Measurements from ENCODE around the gene CLCA2.
A peak's percentile ranks its signal among the peaks of the same experiment; 100 is the strongest.

CLCA2 gene

GRCh38 chr1:86449103-86449502 lies 25.1 kb downstream of the CLCA2 start:
- Mint-ChIP-seq H3K4me1 (peaks cover 8% of the 10 kb centered on the region), H3K27me3 (no peaks in the 10 kb centered on the region), H3K9me3 (no peaks in the 10 kb centered on the region), H3K27ac (no peak overlapping the region), H3K36me3 (no peaks in the 10 kb centered on the region), H3K4me3 (no peak overlapping the region)
- ATAC-seq: no peak

DNA sequence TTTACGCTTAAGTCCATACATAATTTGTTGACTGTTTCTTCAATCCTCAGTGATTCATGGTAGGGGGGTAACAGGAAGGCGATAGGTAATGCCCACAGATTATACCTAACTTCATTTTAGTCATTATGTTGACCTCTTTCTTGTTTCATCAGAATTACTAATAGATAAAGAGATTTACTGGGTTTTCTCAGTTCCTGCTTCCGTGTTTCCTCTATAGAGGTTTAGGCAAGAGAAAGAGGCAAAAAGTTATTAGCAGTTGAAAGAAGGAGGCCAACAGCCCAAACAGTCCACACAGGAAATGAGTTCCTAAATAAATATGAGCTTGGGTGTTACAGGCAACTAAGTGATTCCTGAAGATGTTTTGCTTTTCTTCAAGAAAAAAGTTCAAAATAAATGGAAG lies 26.9 kb downstream of the CLCA2 start:
- Mint-ChIP-seq H3K4me3 (no peak overlapping the region), H3K9me3 (no peaks in the 10 kb centered on the region), H3K4me1 (peaks cover 8% of the 10 kb centered on the region), H3K27ac (no peak overlapping the region), H3K36me3 (no peaks in the 10 kb centered on the region), H3K27me3 (no peaks in the 10 kb centered on the region)
- peak; percentile 47 for ATAC-seq

GRCh38 chr1:86453664-86454063 lies 29.7 kb downstream of the CLCA2 start:
- Mint-ChIP-seq H3K27me3 (peaks cover 14% of the 10 kb centered on the region), H3K27ac (no peak overlapping the region), H3K9me3 (no peaks in the 10 kb centered on the region), H3K36me3 (no peaks in the 10 kb centered on the region), H3K4me3 (no peak overlapping the region), H3K4me1 (peaks cover 8% of the 10 kb centered on the region)
- ATAC-seq: peak; percentile 53

GRCh38 chr1:86455073-86455472 lies 31.1 kb downstream of the CLCA2 start:
- Mint-ChIP-seq H3K36me3 (no peaks in the 10 kb centered on the region), H3K27me3 (peaks cover 14% of the 10 kb centered on the region), H3K4me3 (no peak overlapping the region), H3K9me3 (no peaks in the 10 kb centered on the region), H3K4me1 (peaks cover 8% of the 10 kb centered on the region), H3K27ac (no peak overlapping the region)
- ATAC-seq: no peak

GRCh38 chr1:86460998-86461397 lies 37.0 kb downstream of the CLCA2 start:
- no peak for ATAC-seq
- no peak overlapping the region for H3K4me3 Mint-ChIP-seq

DNA sequence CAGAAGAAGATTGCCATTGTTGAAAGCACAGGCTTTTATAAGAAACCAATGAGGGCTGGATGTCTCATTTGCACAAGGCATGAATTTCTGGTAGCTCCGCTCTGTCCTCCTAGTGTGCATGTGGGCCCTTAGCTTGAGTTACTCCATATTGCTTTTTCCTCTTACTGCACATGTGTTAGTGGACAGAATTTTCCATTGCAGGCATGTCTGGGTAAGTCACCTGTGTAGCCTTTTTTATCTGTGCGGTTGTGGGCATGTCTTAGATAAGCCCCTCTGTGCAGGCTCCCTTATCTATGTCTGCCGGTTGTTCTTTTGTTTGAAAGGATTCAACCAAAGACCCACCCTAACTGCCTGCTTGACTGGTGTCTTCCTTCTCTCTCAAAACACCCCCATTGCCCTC lies 37.5 kb downstream of the CLCA2 start:
- no peaks in the 10 kb centered on the region for H3K4me1 Mint-ChIP-seq
- H3K9me3 Mint-ChIP-seq: no peaks in the 10 kb centered on the region
- H3K36me3 Mint-ChIP-seq: no peaks in the 10 kb centered on the region
- peaks cover 14% of the 10 kb centered on the region for H3K27me3 Mint-ChIP-seq
- ATAC-seq: no peak
- H3K27ac Mint-ChIP-seq: no peak overlapping the region
- H3K4me3 Mint-ChIP-seq: no peak overlapping the region

More at GRCh38 chr1:86460998-86461397, 37.0 kb downstream of the CLCA2 start:
- H3K27ac Mint-ChIP-seq: no peak overlapping the region
- H3K9me3 Mint-ChIP-seq: no peaks in the 10 kb centered on the region
- H3K36me3 Mint-ChIP-seq: no peaks in the 10 kb centered on the region
- no peaks in the 10 kb centered on the region for H3K4me1 Mint-ChIP-seq
- peaks cover 14% of the 10 kb centered on the region for H3K27me3 Mint-ChIP-seq

GRCh38 chr1:86464819-86465218 lies 40.8 kb downstream of the CLCA2 start:
- H3K4me1 Mint-ChIP-seq: peaks cover 1% of the 10 kb centered on the region
- H3K27ac Mint-ChIP-seq: no peak overlapping the region
- no peak for ATAC-seq
- H3K4me3 Mint-ChIP-seq: no peak overlapping the region
- H3K27me3 Mint-ChIP-seq: no peaks in the 10 kb centered on the region
- no peaks in the 10 kb centered on the region for H3K9me3 Mint-ChIP-seq
- H3K36me3 Mint-ChIP-seq: no peaks in the 10 kb centered on the region

GRCh38 chr1:86466109-86466844 lies 42.3 kb downstream of the CLCA2 start:
- H3K4me3 Mint-ChIP-seq: no peak overlapping the region
- H3K9me3 Mint-ChIP-seq: no peaks in the 10 kb centered on the region
- H3K36me3 Mint-ChIP-seq: no peaks in the 10 kb centered on the region
- no peak for ATAC-seq
- H3K27me3 Mint-ChIP-seq: no peaks in the 10 kb centered on the region
- peaks cover 16% of the 10 kb centered on the region for H3K4me1 Mint-ChIP-seq
- H3K27ac Mint-ChIP-seq: no peak overlapping the region

GRCh38 chr1:86466986-86467385 lies 43.0 kb downstream of the CLCA2 start:
- peaks cover 5% of the 10 kb centered on the region for H3K27me3 Mint-ChIP-seq
- no peak for ATAC-seq

DNA sequence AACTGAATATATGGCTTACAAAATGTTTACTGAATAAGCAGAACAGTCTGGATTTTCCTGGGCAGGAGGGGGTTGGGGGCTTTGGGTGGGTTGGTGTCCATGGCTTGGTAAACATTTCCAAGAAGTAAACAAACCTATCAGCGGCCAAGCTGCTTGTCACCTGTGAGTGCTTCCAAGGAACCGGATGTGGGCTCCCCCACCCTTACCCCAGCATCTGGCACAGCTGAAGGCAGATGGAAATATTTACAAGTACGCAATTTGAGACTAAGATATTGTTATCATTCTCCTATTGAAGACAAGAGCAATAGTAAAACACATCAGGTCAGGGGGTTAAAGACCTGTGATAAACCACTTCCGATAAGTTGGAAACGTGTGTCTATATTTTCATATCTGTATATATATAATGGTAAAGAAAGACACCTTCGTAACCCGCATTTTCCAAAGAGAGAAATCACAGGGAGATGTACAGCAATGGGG lies 44.6 kb downstream of the CLCA2 start, which contains the start of gene CLCA1:
Gene CLCA1 (plus strand): TSS at position 427 of the 477 bp plus-strand sequence. CDS start 45 bp downstream, at position 472.
- H3K27ac Mint-ChIP-seq: no peak within 1 kb of the TSS
- H3K36me3 Mint-ChIP-seq: no peaks in the 10 kb centered on the region
- H3K4me3 Mint-ChIP-seq: no peak within 1 kb of the TSS
- H3K9me3 Mint-ChIP-seq: no peaks in the 10 kb centered on the region
- peaks cover 16% of the 10 kb centered on the region for H3K4me1 Mint-ChIP-seq
- peaks cover 12% of the 10 kb centered on the region for H3K27me3 Mint-ChIP-seq
- no peak for ATAC-seq

More at GRCh38 chr1:86466986-86467385, 43.0 kb downstream of the CLCA2 start:
- Mint-ChIP-seq H3K9me3 (no peaks in the 10 kb centered on the region), H3K4me1 (peaks cover 16% of the 10 kb centered on the region), H3K4me3 (no peak overlapping the region), H3K36me3 (no peaks in the 10 kb centered on the region), H3K27ac (no peak overlapping the region)

DNA sequence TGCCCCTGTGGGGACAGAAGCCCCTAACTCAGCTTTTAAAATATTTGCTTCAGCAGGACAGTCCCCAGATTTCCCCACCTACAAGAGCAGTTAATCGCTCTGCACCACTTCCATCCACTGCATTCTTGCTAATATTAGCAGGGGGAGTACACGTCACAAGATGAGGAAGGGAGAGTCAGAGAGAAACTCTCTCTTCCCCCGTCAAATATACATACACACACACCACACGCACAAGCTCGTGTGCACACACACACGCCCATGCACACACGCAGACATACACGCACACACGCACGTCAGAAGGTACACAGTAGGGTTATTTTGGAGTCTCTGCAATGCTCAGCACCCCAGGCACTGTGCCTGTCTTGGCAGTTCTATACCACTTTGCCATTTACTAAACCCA lies 46.9 kb downstream of the CLCA2 start:
- H3K27me3 Mint-ChIP-seq: peaks cover 12% of the 10 kb centered on the region
- peak; percentile 85 for ATAC-seq
- H3K9me3 Mint-ChIP-seq: no peaks in the 10 kb centered on the region
- H3K36me3 Mint-ChIP-seq: no peaks in the 10 kb centered on the region
- peak overlapping the region; percentile 12 for H3K27ac Mint-ChIP-seq
- no peak overlapping the region for H3K4me3 Mint-ChIP-seq
- H3K4me1 Mint-ChIP-seq: peaks cover 16% of the 10 kb centered on the region

GRCh38 chr1:86471291-86471690 lies 47.3 kb downstream of the CLCA2 start:
- Mint-ChIP-seq H3K27me3 (peaks cover 12% of the 10 kb centered on the region), H3K4me1 (peaks cover 16% of the 10 kb centered on the region), H3K9me3 (no peaks in the 10 kb centered on the region), H3K36me3 (no peaks in the 10 kb centered on the region), H3K27ac (peak overlapping the region; percentile 12), H3K4me3 (no peak overlapping the region)
- no peak for ATAC-seq

DNA sequence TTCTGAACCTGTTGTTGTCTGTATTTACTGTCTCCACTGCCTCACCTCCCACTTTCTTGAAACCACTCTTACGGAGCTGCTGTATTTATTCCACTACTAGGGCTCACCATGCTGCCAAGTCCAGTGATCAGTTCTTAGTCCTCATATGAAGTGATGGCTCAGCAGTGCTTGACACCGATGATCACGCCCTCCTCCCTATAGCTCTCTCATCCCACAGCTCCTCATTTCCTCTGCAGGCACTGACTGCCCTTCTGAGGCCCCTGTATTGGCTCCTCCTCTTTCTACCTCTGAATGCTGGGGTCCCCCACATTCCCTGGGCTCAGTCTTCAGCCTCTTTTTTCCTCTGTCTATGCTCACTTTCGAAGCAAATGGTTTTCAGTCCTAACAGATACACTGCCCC lies 48.2 kb downstream of the CLCA2 start:
- Mint-ChIP-seq H3K36me3 (no peaks in the 10 kb centered on the region), H3K4me1 (peaks cover 16% of the 10 kb centered on the region), H3K27ac (no peak overlapping the region), H3K4me3 (no peak overlapping the region), H3K9me3 (no peaks in the 10 kb centered on the region), H3K27me3 (peaks cover 12% of the 10 kb centered on the region)
- ATAC-seq: no peak

GRCh38 chr1:86472767-86473166 lies 48.8 kb downstream of the CLCA2 start:
- Mint-ChIP-seq H3K4me1 (peaks cover 16% of the 10 kb centered on the region), H3K4me3 (no peak overlapping the region), H3K9me3 (no peaks in the 10 kb centered on the region), H3K36me3 (no peaks in the 10 kb centered on the region), H3K27me3 (peaks cover 12% of the 10 kb centered on the region), H3K27ac (no peak overlapping the region)
- ATAC-seq: no peak

DNA sequence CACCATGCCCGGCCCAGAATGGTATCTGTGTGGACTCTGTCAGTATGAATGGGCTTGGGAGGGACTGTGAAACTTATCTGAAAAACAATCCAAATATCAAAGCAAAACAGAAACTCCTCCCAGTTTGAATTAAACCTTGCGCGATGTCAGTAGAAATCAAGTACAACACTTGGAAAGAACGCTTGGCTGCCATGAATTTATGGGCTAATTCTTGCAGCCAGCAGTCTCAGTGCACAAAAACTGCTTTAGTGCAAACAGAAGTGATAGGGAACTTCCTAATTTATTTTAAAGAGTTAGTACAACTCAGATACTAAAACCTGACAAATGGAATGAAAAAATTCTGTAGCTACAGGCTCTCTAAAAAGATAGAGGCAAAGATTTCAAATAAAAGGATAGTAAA lies 53.3 kb downstream of the CLCA2 start:
- Mint-ChIP-seq H3K9me3 (no peaks in the 10 kb centered on the region), H3K4me3 (no peak overlapping the region)
- no peak for ATAC-seq

GRCh38 chr1:86477682-86478081 lies 53.7 kb downstream of the CLCA2 start:
- Mint-ChIP-seq H3K27me3 (peaks cover under 1% of the 10 kb centered on the region), H3K4me1 (no peaks in the 10 kb centered on the region), H3K9me3 (no peaks in the 10 kb centered on the region), H3K4me3 (no peak overlapping the region), H3K36me3 (no peaks in the 10 kb centered on the region), H3K27ac (no peak overlapping the region)
- ATAC-seq: no peak

More for the DNA sequence above, 53.3 kb downstream of the CLCA2 start:
- Mint-ChIP-seq H3K27me3 (peaks cover 5% of the 10 kb centered on the region), H3K27ac (no peak overlapping the region), H3K36me3 (no peaks in the 10 kb centered on the region), H3K4me1 (no peaks in the 10 kb centered on the region)

All from stimulated activated memory B cell treated with anti-CD40 and anti-IgM and Interleukin-4, amounts not matched to agents 10 μg/mL and 1 μg/mL and 100 μg/mL, for 72 hours (primary cell).